OCI-LY7 (cell line): ENCODE measurements around the gene MMD. TPM values are rescaled to one million over a fixed set of nuclear protein-coding genes. Genes with fewer than 3 reads are reported as not detected.
"Not testable (repeated sequence)": the region's sequence is repeated elsewhere in the genome, so short reads cannot be mapped to it uniquely, and the experiment has no call there.

Source experiments
- BruUV-seq: library from RNA; stranded (reverse); fragments of 400-500 nt; replicated peaks from 2 replicates; lab custom pipeline; 2021; lab: Mats Ljungman, UMichigan
- CTCF ChIA-PET: fragments of 300-600 bp; sonication (Branson Sonifier 250); formaldehyde crosslinking; loops from one replicate; lab custom pipeline; 2022; ENCODE audit warnings: antibody characterized with exemption; ENCODE audit not compliant: unreplicated experiment; lab: Charles Lee
- POLR2A ChIA-PET: fragments of 300-600 bp; sonication (Branson Sonifier 250); formaldehyde crosslinking; loops from one replicate; lab custom pipeline; 2022; ENCODE audit warnings: antibody characterized with exemption; lab: Charles Lee
- DNase-seq: peaks from one replicate; pipeline ENCODE4 v3.0.0-alpha.2; 2015; ENCODE audit warnings: low spot score
- H2AFZ ChIP-seq: fragments of 200-600 bp; sonication (generic), shearing (Covaris generic); 2 replicates; pipeline ENCODE4 v1.6.1; 2014; ENCODE audit warnings: mild to moderate bottlenecking, antibody characterized with exemption, low read length, moderate library complexity
- H3K27ac ChIP-seq: fragments of 200-600 bp; sonication (generic); 2 replicates; pipeline ENCODE4 v1.5.1; 2014; ENCODE audit warnings: mixed run types, low read depth, mild to moderate bottlenecking, moderate library complexity, low read length, inconsistent platforms; ENCODE audit not compliant: poor library complexity, severe bottlenecking
- H3K36me3 ChIP-seq: fragments of 200-600 bp; sonication (generic); 2 replicates; pipeline ENCODE4 v1.6.1; 2014; ENCODE audit warnings: mild to moderate bottlenecking, antibody characterized with exemption, low read length, moderate library complexity, mixed read lengths; ENCODE audit not compliant: insufficient read depth
- H3K4me1 ChIP-seq: fragments of 200-600 bp; sonication (generic); 2 replicates; pipeline ENCODE4 v1.5.1; 2014; ENCODE audit warnings: mild to moderate bottlenecking, low read length; ENCODE audit not compliant: insufficient read depth, poor library complexity, severe bottlenecking
- H3K4me2 ChIP-seq: fragments of 200-600 bp; sonication (generic); 2 replicates; pipeline ENCODE4 v1.6.1; 2014; ENCODE audit warnings: mild to moderate bottlenecking, low read length
- H3K4me3 ChIP-seq: fragments of 200-600 bp; sonication (generic); 2 replicates; pipeline ENCODE4 v1.5.1; 2014; ENCODE audit warnings: mild to moderate bottlenecking, low read depth, low read length; ENCODE audit not compliant: poor library complexity, severe bottlenecking
- H3K79me2 ChIP-seq: fragments of 200-600 bp; sonication (generic); 2 replicates; pipeline ENCODE4 v1.6.1; 2016; ENCODE audit warnings: low read depth, mild to moderate bottlenecking, low read length, moderate library complexity, mixed read lengths; ENCODE audit not compliant: insufficient read depth
- H3K9me2 ChIP-seq: fragments of 200-600 bp; sonication (generic); 2 replicates; pipeline ENCODE4 v1.6.1; 2016; ENCODE audit warnings: mild to moderate bottlenecking, low read length, mixed read lengths; ENCODE audit not compliant: insufficient read depth
- H3K9me3 ChIP-seq: fragments of 200-600 bp; sonication (generic); 2 replicates; pipeline ENCODE4 v1.6.1; 2014; ENCODE audit warnings: mild to moderate bottlenecking, mixed run types, low read length, mixed read lengths
- H4K20me1 ChIP-seq: fragments of 200-600 bp; sonication (generic); 2 replicates; pipeline ENCODE4 v1.6.1; 2014; ENCODE audit warnings: mild to moderate bottlenecking, antibody characterized with exemption, low read length, moderate library complexity, mixed read lengths; ENCODE audit not compliant: insufficient read depth
- EZH2phosphoT487 ChIP-seq: fragments of 200-600 bp; sonication (generic); IDR thresholded peaks from 2 replicates; pipeline ENCODE4 v1.6.1; 2018; ENCODE audit warnings: low read depth, borderline replicate concordance, mild to moderate bottlenecking, mixed run types, antibody characterized with exemption, low read length, moderate library complexity, mixed read lengths
- intact Hi-C: fragments of 100-400 bp; cut with micrococcal nuclease; formaldehyde crosslinking; loops from one replicate; pipeline ENCODE4 v1.10.0; 2022; ENCODE audit not compliant: unreplicated experiment
- total RNA-seq, 2 experiments: library from RNA; depleted of rRNA in 1 of 2; stranded (reverse); fragments of >200 nt in 1 of 2; shearing (Covaris generic) in 1 of 2; gene quantifications; 2 replicates each; pipeline ENCODE4 v1.2.3, GENCODE V29; 2014 to 2022
- TF ChIP-seq, protein P1 (sequence below): fragments of 200-600 bp; sonication (generic); conservative IDR thresholded peaks from 2 replicates; pipeline ENCODE4 v1.5.1; 2014; ENCODE audit warnings: mild to moderate bottlenecking, antibody characterized with exemption, low read length, moderate library complexity, mixed read lengths

The MMD gene
- total RNA-seq, 2 experiments from 2014 or later = 42.7 to 43.8 TPM

DNA sequence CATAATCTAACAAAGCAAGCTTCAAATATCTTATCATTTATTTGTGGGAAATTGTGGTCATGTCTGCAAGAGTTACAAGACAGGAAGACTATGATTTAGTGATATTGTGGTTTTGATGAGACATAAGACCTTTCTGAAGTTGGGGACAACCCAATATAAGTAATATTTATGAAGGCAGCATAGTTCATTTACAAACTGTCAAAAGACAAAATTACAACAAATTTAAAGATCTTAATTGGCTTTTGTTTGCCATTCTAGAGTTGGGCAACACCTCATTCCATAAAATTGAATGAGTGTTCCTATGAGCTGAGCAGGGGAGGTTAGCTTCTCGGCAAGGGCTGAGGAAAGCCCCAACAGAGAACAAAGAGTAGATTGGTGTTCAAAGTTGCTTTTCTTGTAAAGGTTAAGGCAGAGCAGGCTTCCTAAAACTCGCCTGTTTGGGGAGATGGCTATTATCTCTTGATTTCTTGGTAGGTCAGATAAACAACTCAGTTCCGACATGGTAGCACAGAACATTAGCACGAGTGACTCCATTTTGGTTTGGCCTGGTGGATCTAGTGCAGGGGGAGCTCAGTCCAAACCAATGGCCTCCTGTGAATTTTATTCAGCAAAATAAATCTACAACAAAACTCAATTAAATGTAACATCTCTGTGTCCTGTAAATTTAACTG lies 10.9 kb upstream of the MMD start:
- H3K27ac ChIP-seq = no peak overlapping the region
- H3K9me2 ChIP-seq = no peaks in the 10 kb centered on the region
- no peaks in the 10 kb centered on the region; the same call in 1 of the 2 replicates for H3K9me3 ChIP-seq
- H3K4me2 ChIP-seq = peak overlapping the region; percentile 10; the same call in 1 of the 2 replicates
- BruUV-seq = no TSS peak
- TF ChIP-seq, protein P1, sequence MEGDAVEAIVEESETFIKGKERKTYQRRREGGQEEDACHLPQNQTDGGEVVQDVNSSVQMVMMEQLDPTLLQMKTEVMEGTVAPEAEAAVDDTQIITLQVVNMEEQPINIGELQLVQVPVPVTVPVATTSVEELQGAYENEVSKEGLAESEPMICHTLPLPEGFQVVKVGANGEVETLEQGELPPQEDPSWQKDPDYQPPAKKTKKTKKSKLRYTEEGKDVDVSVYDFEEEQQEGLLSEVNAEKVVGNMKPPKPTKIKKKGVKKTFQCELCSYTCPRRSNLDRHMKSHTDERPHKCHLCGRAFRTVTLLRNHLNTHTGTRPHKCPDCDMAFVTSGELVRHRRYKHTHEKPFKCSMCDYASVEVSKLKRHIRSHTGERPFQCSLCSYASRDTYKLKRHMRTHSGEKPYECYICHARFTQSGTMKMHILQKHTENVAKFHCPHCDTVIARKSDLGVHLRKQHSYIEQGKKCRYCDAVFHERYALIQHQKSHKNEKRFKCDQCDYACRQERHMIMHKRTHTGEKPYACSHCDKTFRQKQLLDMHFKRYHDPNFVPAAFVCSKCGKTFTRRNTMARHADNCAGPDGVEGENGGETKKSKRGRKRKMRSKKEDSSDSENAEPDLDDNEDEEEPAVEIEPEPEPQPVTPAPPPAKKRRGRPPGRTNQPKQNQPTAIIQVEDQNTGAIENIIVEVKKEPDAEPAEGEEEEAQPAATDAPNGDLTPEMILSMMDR = no peak
- no peak for TF ChIP-seq EZH2phosphoT487
- no peaks in the 10 kb centered on the region for H3K36me3 ChIP-seq
- no peaks in the 10 kb centered on the region for H3K79me2 ChIP-seq
- no peak overlapping the region for H2AFZ ChIP-seq
- intact Hi-C loops = no loop called here
- H3K4me1 ChIP-seq = peaks cover 70% of the 10 kb centered on the region
- H4K20me1 ChIP-seq = no peaks in the 10 kb centered on the region
- CTCF ChIA-PET = no interaction called here
- H3K4me3 ChIP-seq = no peak overlapping the region
- no peak for DNase-seq
- POLR2A ChIA-PET = interaction anchor here (0.6 to 3.0 kb wide), 3 partner anchors 8 to 141 kb away, joined by 3 to 17 read pairs (median 13); no protein-coding TSS in a partner anchor

DNA sequence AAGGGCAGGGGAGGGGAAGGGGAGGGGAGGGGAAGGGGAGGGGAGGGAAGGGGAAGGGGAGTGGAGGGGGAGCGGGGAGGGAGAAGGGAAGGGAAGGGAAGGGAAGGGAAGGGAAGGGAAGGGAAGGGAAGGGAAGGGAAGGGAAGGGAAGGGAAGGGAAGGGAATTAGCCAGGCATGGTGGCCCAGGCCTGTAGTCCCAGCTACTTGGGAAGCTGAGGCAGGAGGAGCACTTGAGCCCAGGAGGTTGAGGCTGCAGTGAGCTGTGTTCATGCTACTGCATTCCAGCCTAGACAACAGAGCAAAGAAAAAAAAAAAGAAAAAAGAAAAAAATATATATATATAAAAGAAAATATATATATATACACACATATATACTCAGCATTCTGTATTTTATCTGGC lies 10.3 kb upstream of the MMD start:
- peaks cover 71% of the 10 kb centered on the region for H3K4me1 ChIP-seq
- H3K4me3 ChIP-seq, H3K9me3 ChIP-seq, H4K20me1 ChIP-seq, DNase-seq, POLR2A ChIA-PET, CTCF ChIA-PET, H3K27ac ChIP-seq, H3K79me2 ChIP-seq, H3K4me2 ChIP-seq, H3K9me2 ChIP-seq, H3K36me3 ChIP-seq, H2AFZ ChIP-seq, BruUV-seq, intact Hi-C loops: not testable (repeated sequence)

- Histone ChIP-seq H3K27ac (peak overlapping the region; percentile 57), H3K79me2 (no peaks in the 10 kb centered on the region), H3K9me3 (no peaks in the 10 kb centered on the region; the same call in 1 of the 2 replicates), H3K4me3 (no peak overlapping the region), H4K20me1 (no peaks in the 10 kb centered on the region), H3K36me3 (no peaks in the 10 kb centered on the region), H3K4me1 (peaks cover 72% of the 10 kb centered on the region), H2AFZ (peak overlapping the region; percentile 74; the same call in 1 of the 2 replicates), H3K9me2 (no peaks in the 10 kb centered on the region), H3K4me2 (peak overlapping the region; percentile 48)
- no peak for TF ChIP-seq EZH2phosphoT487
- TF ChIP-seq, protein P1 = no peak
- CTCF ChIA-PET = no interaction called here
- POLR2A ChIA-PET = no interaction called here
- intact Hi-C loops = no loop called here
- BruUV-seq = no TSS peak
- peak; percentile 55 for DNase-seq
Measured at GRCh38 chr17:55430541-55431288, 9.1 kb upstream of the MMD start.
